Measurements from ENCODE around the gene HELZ.
"Not testable (repeated sequence)": the region's sequence is repeated elsewhere in the genome, so short reads cannot be mapped to it uniquely, and the experiment has no call there.

HELZ gene

DNA sequence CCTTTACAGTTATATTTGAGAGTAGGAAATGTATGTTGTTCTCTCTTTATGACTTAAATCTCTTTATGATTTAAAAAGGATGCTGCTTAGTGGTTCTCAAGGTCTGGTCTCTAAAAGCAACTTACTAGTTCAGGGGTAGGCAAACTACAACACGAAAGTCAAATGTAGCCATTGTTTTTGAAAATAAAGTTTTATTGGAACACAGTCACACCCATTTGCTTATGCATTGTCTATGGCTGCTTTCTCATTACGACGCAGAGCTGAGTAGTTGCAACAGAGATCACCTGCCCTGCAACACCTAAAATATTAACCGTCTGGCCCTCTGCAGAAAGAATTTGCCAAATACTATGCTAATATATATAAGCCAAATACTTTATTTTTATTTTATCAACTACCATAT lies 58.2 kb downstream of the HELZ start:
- DNase-seq (ENCODE audit: low read depth) = no peak

DNA sequence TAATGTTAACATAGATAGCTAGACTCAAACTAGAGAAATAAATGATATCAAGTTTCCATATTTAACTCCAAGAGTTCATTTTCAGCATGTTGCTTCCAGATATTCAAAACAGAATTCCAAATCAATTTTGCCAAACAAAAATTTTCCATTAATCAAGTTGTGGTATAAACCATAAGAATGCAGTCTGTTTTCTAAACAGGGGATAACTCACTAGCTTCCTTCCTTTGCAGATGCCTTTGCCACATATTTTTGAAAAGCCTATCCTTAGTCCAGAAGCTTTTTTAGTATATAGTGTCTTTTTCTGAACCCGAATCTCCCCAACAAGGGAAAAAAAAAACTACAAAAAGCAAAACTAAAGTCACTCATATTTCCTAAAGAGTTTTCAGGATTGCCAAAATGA lies 61.5 kb downstream of the HELZ start:
- no peak for DNase-seq (ENCODE audit: low read depth)

DNA sequence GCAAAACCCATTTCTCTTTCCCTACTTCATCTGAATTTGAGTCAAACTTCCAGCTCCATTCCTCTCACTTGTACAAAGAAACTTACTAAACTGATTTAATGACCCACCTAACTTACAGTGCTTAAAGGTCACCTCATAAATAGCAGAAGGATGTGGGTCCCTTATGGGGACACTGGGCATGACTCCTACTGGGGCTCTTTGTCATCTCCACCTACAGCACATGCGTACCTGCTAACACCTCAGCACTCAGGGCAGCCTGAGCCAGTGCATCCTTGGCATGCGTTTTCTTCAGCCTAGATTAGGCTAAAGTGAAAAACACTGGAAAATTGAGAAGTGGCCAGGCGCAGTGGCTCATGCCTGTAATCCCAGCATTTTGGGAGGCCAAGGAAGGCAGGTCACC lies 63.2 kb downstream of the HELZ start:
- no peak for DNase-seq (ENCODE audit: low read depth)

DNA sequence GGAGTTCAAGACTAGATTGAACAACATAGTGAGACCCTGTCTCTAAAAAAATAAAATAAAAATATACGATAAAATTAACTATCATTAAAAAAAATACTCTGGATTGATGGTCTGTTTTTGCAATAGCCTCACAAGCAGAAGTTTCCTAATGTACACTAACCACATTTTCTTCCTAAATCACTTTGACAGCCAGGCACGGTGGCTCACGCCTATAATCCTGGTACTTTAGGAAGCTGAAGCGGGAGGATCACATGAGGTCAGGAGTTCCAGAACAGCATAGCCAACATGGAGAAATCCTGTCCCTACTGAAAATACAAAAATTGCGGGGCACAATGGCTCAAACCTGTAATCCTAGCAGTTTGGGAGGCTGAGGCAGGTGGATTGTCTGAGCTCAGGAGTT lies 64.7 kb downstream of the HELZ start:
- DNase-seq (ENCODE audit: low read depth) = no peak

DNA sequence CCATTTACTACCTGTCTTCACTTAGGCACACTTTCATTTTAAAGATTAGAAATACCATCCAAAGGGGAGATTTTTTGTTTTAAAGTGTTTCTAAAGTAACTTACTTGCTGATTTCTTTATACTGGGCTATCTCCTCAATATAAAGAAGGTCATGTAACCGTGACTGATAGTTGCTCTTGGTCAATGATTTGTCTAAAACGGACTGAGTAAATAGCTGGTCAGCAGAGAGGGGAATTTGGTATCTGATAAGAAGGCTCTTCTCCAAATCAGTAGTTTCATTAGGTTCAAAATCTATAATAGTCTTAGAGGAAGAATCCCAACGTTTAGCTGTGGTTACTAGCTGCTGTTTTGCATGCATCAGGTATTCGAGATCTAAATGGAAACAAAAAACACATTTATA lies 66.4 kb downstream of the HELZ start:
- DNase-seq (ENCODE audit: low read depth) = no peak

DNA sequence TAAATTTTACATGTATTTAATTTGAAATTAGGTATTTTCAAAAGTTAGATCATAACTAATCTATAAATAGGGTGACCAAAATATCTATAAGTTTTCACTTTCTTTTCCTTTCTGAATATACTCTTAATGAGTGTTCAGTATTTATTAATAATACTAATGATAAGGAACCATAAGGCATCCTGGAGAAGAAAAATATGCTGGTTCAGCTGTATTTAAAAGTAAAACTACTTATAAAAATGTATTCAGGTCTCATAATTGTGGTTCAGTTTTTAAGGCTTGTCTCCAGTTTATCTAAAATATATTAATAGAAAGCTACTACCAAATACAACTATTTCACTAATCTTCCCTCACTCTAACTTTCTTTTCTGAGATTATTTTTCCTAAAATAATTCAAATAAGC lies 67.3 kb downstream of the HELZ start:
- no peak for DNase-seq (ENCODE audit: low read depth)

DNA sequence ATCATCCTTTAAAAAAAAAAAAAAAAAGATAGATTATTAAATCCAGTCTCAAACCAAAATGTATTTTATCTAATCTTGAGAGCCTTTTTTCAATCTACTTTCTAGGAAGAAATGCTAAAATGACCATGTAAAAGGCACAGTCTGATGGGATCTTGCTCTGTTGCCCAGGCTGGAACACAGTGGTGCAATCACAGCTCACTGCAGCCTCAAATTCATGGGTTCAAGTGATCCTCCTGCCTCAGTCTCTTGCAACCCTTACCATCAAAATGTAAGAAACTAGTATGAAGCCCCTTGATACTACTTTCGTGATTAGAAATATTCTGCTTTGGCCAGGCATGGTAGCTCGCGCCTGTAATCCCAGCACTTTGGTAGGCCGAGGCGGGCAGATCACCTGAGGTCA lies 70.8 kb downstream of the HELZ start:
- DNase-seq (ENCODE audit: low read depth) = no peak

DNA sequence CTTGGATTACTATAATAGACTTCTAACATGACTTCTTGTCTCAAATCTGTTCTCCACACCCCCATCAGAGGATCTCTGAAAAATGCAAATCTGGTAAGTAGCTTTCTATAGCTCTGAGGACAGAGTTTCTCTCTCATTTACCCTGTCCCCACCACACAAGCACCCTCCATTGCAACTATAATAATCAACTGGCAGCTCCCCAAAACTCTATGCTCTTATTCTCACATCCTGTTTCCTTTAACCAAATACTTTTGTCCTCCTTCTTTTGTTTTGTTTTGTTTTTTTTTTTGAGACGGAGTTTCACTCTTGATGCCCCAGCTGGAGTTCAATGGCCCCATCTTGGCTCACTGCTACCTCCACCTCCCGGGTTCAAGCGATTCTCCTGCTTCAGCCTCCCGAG lies 73.4 kb downstream of the HELZ start:
- DNase-seq (ENCODE audit: low read depth) = no peak

DNA sequence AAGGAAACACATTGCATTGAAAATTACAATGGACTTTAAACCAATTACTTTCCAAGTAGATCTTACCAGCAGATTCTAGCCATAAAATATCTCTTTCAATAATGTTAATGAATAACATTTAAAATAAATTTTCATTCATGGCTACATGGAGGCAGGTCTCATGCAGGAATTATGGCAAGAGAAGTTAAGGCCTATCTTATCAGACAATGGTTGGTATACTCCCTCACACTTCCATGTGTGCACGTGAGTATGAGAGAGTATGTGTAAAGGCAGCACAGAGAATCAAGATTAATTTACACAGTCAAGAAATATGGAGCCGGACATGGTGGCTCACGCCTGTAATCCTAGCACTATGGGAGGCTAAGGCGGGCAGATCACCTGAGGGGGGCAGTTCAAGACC lies 76.5 kb downstream of the HELZ start:
- DNase-seq (ENCODE audit: low read depth) = no peak

DNA sequence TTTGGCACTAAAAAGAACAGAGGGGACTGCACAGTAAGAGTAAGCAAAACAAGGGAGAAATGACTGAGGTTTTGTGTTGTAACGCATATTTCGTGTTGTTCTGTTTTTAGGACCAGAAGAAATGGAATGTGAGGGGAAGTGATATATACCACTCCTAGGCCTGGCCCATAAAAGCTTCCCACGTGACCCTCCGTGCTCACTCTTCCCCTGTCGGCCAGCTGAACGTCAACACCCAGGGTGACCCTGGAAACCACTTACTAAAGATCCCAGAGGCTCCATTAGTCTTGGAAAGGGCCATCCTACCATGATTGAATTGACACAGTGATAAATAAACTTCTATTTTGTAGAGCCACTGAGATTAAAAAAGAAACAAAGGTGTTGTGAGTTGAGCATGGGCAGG lies 79.8 kb downstream of the HELZ start:
- no peak for DNase-seq (ENCODE audit: low read depth)

DNA sequence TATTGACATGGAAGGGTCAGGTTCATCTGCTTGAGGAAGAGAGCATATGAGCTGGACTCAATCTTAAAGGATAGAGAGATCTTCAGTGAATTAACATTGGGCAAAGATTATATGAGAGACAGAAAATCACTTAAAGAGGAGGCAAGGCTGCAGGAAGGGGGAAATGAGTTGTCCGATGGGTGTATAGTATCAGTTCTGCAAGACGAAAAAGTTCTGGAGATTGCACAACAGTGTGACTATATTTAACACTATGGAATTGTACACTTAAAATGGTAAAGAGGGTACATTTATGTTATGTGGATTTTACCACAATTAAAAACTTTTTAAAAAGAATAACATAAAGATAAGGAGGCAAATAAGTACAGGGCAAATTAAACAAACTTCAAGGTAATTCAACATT lies 80.7 kb downstream of the HELZ start:
- no peak for DNase-seq (ENCODE audit: low read depth)

DNA sequence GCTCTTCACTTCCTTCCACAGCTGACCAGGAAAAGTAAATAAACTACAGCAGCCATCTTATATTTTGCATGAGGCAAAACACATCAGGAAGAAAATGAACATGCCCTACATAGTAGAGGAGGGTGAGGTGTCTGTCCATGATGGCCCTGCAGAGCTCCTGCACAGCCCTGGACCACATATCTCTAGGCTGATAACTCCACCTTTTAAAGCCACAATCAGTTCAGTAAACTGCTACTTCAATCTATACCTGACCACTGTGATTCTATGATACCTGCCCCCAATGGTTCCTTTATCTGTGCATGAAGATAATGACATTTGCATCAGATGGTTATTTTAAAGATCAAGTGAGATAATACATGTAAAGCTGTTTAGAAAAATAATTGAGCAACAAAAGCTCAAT lies 82.2 kb downstream of the HELZ start:
- no peak for DNase-seq (ENCODE audit: low read depth)

DNA sequence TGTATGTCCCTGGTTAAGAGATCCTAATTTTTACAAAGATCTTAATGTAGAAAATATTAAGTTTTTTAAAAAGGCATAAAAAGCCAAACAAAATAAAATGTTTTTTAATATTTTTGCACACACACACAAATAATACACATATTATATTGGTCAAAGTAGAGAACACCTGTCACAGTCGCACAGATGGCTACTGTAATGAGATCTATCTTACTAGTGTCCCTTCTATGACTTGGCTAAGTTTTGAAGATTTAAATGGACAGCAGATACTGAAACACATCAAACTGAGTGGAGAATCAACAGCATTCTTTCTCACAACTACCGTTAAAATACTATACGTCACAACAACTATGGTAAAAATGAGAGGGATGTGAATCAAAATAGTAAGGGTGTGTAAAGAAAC lies 83.4 kb downstream of the HELZ start:
- no peak for DNase-seq (ENCODE audit: low read depth)

DNA sequence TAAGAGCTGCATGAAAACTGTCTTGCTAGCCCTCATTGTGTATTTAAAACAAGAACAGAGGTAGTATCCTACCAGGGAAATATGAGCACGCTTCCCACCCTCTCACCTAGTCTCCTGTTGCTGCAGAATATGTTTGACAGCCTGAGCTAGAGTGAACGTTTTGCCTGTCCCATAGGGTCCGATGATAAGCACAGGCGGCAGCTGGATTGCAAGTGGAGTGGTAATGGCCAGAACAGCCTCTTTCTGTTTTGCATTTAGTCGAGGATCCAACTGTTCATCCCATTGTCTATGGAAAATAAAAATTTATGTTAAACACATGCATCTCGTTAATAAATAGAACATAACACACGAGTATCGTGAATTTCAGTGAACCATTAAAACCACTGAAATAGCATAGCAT lies 84.2 kb downstream of the HELZ start:
- DNase-seq (ENCODE audit: low read depth) = no peak

DNA sequence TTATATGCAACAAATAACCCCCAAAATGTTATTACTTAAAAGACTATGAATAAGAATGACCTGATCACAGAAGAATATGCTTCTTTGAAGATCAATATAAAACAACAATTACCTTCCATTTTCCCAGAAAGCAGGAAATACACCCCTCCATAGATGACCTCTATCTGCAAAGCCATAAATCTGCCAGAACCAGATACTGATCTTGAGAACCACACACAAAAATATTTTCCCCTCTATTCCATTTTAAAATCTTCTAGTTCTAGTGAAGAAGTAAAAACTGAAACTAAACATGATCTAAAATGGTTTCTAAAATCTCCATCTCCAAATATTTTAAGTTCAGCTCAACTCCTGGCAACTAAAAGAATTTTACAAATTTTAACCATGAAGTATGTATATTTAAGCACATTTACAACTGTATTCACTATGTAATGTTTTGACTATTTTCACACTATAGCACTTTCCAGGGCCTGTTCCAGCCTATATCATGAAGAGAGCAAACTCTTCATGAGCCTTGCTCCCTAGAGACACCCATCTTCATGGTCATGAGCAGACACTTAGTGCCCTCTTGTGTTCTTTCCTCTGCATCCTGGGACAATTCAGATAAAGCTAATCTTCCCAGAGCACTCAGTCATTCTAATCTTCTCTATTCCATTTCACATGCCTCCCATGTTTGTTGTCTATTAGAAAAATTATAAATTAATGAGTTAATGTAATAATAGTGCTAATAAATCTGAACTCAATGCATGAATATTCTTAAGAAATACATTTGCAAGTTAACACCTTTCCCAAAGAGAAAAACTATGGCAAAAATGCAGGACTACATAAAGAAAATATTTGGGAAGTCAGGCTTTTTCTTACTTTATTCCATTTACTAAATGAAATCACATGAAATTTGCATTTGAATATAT lies 87.0 kb downstream of the HELZ start:
- no peak for DNase-seq (ENCODE audit: low read depth)

DNA sequence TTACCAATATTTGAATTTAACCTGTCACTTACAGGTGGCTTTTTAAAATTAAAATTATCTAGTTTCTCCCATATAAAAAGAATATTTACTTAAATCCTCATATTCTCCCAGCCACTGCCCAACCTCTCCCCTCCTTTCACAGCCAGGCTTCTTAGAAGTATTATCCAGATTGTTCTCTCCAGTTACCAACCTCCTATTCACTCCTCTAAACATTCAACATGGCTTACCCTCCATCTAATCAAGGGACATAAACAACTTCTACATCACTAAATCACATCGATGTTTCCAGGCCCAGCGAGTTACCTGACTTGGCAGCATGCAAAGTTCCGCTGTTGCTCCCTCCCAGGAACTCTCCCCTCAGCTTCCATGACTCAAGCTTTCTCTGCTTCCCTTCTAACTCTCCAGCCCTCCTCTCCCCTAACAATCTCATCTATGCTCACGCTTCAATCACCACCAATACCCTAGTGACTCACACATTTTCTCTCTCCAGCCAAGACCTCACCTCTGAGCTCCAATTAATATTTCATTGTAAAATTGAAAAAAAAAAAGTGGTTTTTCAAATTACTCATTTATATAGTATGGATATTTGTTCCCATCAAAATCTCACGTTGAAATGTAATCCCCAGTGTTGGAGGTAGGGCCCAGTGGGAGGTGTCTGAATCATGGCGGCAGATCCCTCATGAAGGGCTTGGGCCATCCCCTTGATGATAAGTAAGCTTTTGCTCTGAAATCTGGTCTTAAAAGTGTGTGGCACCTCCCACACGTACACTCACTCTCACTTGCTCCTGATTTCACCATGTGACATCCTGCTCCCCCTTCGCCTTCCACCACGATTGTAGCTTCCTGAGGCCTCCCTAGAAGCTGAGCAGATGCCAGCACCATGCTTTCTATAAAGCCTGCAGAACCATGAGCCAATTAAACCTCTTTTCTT lies 88.5 kb downstream of the HELZ start:
- no peak for DNase-seq (ENCODE audit: low read depth)

DNA sequence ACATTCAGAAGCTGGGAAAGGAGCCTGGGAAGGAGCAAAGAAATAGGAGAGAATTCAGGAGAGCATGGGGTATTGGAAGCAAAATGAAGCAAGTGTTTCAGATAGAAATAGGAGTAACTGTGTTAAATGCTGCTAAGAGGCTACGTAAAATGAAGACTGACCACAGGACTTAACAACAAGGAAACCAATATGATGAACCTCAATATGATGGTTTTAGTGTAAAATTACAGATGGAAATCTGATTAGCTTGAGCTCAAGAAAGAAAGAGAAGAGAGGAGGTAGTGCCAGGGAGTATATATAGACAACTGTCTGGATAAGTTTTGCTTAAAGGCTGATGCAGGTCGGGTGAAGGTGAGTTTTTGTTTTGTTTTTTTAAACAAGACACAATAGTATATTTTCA lies 92.2 kb downstream of the HELZ start:
- DNase-seq (ENCODE audit: low read depth) = no peak

DNA sequence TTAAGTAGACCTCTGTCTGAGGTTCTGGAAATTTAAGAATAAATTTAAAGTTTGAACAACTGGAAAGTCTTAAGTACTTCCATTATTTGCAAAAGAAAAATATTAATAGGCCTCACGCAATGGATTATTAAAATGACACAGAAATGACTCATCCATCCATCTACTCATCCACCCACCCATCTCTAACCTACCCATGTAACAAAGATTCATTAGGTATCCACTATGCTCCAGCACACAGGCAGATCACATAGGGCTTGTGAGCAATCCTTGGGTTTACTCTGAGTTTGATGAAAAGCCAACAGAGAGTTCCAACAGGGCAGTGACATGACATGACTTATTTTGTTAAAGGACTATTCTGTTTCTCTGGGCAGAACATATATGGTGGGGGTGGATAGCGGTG lies 93.3 kb downstream of the HELZ start:
- no peak for DNase-seq (ENCODE audit: low read depth)

DNA sequence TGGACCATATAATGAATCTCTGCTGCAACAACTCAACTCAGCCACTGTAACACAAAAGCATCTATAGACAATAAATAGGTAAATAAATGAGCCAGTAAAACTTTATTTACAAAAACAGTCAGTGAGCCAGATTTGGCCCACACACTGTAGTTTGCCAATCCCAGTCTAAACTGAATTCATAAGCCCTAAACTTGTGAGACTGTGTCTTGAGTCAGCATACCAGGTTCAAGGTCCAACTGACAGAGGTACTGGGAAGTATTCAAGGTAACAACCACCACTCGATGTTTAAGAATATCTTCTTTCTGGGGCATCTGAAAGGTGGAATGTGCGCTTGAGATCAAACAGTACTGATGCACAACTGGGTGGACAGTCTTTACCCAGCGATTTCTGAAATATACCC lies 94.2 kb downstream of the HELZ start:
- DNase-seq (ENCODE audit: low read depth) = no peak

DNA sequence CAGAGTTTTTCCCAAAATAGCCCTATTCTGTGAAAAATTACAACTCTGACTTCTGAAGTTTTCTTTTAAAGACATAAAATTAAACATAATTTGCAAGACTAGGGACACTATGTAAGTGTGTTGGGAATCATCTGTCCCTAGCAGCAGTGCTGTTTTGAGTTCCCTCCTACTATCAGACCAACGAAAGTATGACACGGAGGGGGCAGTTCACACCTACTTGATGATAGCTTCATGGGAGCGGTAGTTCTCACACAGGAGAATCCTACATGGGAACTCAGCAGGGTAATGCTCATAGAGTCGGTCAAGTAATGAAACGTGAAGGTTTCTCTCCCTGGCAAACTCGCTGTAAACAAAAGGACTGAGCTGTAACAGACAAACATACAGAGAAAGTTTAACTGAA lies 96.6 kb downstream of the HELZ start:
- no peak for DNase-seq (ENCODE audit: low read depth)

DNA sequence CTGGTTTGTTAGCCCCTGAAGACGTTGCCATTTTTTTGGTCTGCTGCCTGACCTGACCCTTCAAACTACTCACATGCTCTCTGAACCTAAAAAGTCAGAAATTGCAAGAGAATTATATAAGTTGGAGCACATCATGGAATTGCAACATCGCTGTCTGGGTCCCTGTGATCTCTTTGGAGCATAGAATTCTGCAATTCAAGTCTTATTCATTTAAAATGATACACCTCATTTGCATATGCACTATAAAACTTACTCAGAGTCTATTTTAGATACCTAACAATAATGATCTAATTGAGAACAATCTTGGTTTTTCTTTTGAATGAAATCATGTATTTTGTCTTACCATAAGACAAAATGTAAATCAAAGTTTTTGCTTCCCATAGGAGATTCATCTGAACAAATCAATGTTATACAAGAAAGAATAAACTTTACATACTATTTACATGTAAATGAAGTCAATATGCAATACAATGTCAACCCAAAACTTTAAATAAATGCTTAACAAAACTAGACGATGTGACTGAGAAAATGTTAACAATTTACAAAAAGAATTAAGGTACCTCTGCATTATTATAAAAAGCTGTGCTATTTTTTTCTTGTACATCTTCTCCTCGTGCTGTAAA lies 99.7 kb downstream of the HELZ start:
- DNase-seq (ENCODE audit: low read depth) = no peak

DNA sequence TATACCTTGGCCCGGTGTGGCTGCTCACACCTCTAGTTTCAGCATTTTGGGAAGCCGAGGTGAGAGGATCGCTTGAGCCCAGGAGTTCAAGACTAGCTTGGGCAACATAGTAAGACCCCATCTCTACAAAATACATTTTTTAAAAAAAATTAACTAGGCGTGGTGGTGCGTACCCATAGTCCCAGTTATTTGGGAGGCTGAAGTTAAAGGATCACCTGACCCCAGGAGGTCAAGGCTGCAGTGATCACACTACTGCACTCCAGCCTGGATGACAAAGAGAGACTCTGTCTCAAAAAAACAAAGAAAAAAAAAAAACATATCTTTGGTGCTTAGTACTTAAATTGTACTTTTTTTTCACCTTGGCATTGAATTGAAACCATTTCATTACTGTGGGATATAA lies 101.7 kb downstream of the HELZ start:
- DNase-seq (ENCODE audit: low read depth) = no peak

DNA sequence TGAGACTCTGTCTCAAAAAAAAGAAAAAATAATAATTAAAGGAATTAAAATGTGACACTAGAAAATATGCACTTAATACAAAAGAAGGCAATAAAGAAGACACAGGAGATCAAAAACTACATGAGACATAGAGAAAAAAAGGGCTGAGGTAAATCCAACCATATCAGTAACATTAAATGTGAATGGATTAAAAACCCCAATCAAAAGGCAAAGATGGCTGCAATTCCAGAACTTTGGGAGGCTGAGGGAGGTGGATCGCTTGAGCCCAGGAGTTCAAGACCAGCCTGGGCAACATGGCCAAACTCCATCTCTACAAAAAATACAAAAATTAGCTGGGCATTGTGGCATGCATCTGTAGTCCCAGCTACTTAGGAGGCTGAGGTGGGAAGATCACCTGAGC lies 103.0 kb downstream of the HELZ start:
- DNase-seq (ENCODE audit: low read depth) = not testable (repeated sequence)

All from stimulated activated CD8-positive, alpha-beta memory T cell treated with anti-CD3 and anti-CD28 coated beads, Interleukin-12 subunit alpha, Interleukin-12 subunit beta, amount 100 ng/mL, for 4 hours (primary cell).